Nephron progenitor cell (in vitro differentiated cells): ENCODE data around the gene OTUD4.

ENCODE experiments used
- DNase-seq: peaks from one replicate; pipeline ENCODE4 v3.0.0; 2021
- H3K27ac Mint-ChIP-seq: 2 replicates; pipeline ENCODE4 v1.8.0; 2021; ENCODE audit warnings: mild to moderate bottlenecking, moderate library complexity, mixed read lengths
- H3K27me3 Mint-ChIP-seq: 2 replicates; pipeline ENCODE4 v1.8.0; 2021; ENCODE audit warnings: mild to moderate bottlenecking, low read depth, mixed read lengths; ENCODE audit not compliant: poor library complexity
- H3K36me3 Mint-ChIP-seq: 2 replicates; pipeline ENCODE4 v1.8.0; 2021; ENCODE audit warnings: low read depth, mixed read lengths
- H3K4me1 Mint-ChIP-seq: 2 replicates; pipeline ENCODE4 v1.8.0; 2021; ENCODE audit warnings: mixed read lengths
- H3K4me3 Mint-ChIP-seq: 2 replicates; pipeline ENCODE4 v1.8.0; 2021; ENCODE audit warnings: mild to moderate bottlenecking, moderate library complexity, mixed read lengths
- H3K9me3 Mint-ChIP-seq: 2 replicates; pipeline ENCODE4 v1.8.0; 2021; ENCODE audit warnings: mild to moderate bottlenecking, moderate library complexity, mixed read lengths
- CTCF ChIP-seq: fragments of 200-600 bp; sonication (generic); IDR thresholded peaks from 2 replicates; pipeline ENCODE4 v1.5.0; 2021; ENCODE audit warnings: antibody characterized with exemption

Gene OTUD4

GRCh38 chr4:145196747-145197146 lies 16.4 kb upstream of the OTUD4 start:
- Mint-ChIP-seq H3K27ac (no peak overlapping the region), H3K36me3 (no peaks in the 10 kb centered on the region), H3K4me1 (no peaks in the 10 kb centered on the region), H3K4me3 (no peak overlapping the region), H3K27me3 (no peaks in the 10 kb centered on the region), H3K9me3 (peaks cover 3% of the 10 kb centered on the region)
- no peak for DNase-seq
- TF ChIP-seq CTCF: no peak

- DNase-seq: no peak
- no peaks in the 10 kb centered on the region for H3K4me1 Mint-ChIP-seq
- H3K27ac Mint-ChIP-seq: no peak overlapping the region
- H3K36me3 Mint-ChIP-seq: peaks cover 4% of the 10 kb centered on the region
- no peaks in the 10 kb centered on the region for H3K27me3 Mint-ChIP-seq
- peaks cover 11% of the 10 kb centered on the region for H3K9me3 Mint-ChIP-seq
- no peak for TF ChIP-seq CTCF
- no peak overlapping the region for H3K4me3 Mint-ChIP-seq
These were observed 15.0 kb upstream of the OTUD4 start for GRCh38 chr4:145195167-145195952.

GRCh38 chr4:145189981-145190380 lies 9.6 kb upstream of the OTUD4 start:
- peaks cover 4% of the 10 kb centered on the region for H3K36me3 Mint-ChIP-seq
- peaks cover 9% of the 10 kb centered on the region for H3K27me3 Mint-ChIP-seq
- no peak overlapping the region for H3K4me3 Mint-ChIP-seq
- no peak overlapping the region for H3K27ac Mint-ChIP-seq
- no peaks in the 10 kb centered on the region for H3K4me1 Mint-ChIP-seq
- H3K9me3 Mint-ChIP-seq: peaks cover 14% of the 10 kb centered on the region
- TF ChIP-seq CTCF: no peak
- DNase-seq: no peak

GRCh38 chr4:145186729-145187128 lies 6.3 kb upstream of the OTUD4 start:
- no peak for TF ChIP-seq CTCF
- Mint-ChIP-seq H3K27me3 (peaks cover 9% of the 10 kb centered on the region), H3K4me1 (peaks cover 13% of the 10 kb centered on the region), H3K36me3 (peaks cover 4% of the 10 kb centered on the region), H3K9me3 (peaks cover 11% of the 10 kb centered on the region), H3K27ac (no peak overlapping the region), H3K4me3 (no peak overlapping the region)
- no peak for DNase-seq

GRCh38 chr4:145183581-145183980 lies 3.2 kb upstream of the OTUD4 start:
- H3K4me3 Mint-ChIP-seq: no peak overlapping the region
- DNase-seq: no peak
- H3K27ac Mint-ChIP-seq: no peak overlapping the region
- H3K4me1 Mint-ChIP-seq: peaks cover 30% of the 10 kb centered on the region
- H3K27me3 Mint-ChIP-seq: peaks cover 9% of the 10 kb centered on the region
- no peaks in the 10 kb centered on the region for H3K9me3 Mint-ChIP-seq
- TF ChIP-seq CTCF: no peak
- H3K36me3 Mint-ChIP-seq: no peaks in the 10 kb centered on the region

GRCh38 chr4:145183023-145183422 lies 2.6 kb upstream of the OTUD4 start:
- Mint-ChIP-seq H3K36me3 (no peaks in the 10 kb centered on the region), H3K9me3 (no peaks in the 10 kb centered on the region), H3K27me3 (peaks cover 9% of the 10 kb centered on the region), H3K4me1 (peaks cover 35% of the 10 kb centered on the region), H3K27ac (peak overlapping the region; percentile 77), H3K4me3 (no peak overlapping the region)
- no peak for DNase-seq
- no peak for TF ChIP-seq CTCF
